DND-41 (cell line): ENCODE measurements around the gene NPIPA7.
"Not testable (repeated sequence)": the region's sequence is repeated elsewhere in the genome, so short reads cannot be mapped to it uniquely, and the experiment has no call there.

Source experiments
- EZH2 ChIP-seq: IDR thresholded peaks from 3 replicates; pipeline ENCODE4 v1.6.1; 2012; ENCODE audit warnings: borderline replicate concordance, low read depth, mild to moderate bottlenecking, moderate library complexity, low read length, inconsistent platforms; ENCODE audit not compliant: severe bottlenecking
- TF ChIP-seq, protein P1 (sequence below): IDR thresholded peaks from 2 replicates; pipeline ENCODE4 v1.5.1; 2012; ENCODE audit warnings: borderline replicate concordance, low read length, moderate library complexity, mild to moderate bottlenecking; ENCODE audit not compliant: poor library complexity, severe bottlenecking; ENCODE audit errors: extremely low read depth

- TF ChIP-seq, protein P1, sequence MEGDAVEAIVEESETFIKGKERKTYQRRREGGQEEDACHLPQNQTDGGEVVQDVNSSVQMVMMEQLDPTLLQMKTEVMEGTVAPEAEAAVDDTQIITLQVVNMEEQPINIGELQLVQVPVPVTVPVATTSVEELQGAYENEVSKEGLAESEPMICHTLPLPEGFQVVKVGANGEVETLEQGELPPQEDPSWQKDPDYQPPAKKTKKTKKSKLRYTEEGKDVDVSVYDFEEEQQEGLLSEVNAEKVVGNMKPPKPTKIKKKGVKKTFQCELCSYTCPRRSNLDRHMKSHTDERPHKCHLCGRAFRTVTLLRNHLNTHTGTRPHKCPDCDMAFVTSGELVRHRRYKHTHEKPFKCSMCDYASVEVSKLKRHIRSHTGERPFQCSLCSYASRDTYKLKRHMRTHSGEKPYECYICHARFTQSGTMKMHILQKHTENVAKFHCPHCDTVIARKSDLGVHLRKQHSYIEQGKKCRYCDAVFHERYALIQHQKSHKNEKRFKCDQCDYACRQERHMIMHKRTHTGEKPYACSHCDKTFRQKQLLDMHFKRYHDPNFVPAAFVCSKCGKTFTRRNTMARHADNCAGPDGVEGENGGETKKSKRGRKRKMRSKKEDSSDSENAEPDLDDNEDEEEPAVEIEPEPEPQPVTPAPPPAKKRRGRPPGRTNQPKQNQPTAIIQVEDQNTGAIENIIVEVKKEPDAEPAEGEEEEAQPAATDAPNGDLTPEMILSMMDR = not testable (repeated sequence)
- not testable (repeated sequence) for TF ChIP-seq EZH2
Measured at GRCh38 chr16:16417914-16418544, 39.1 kb downstream of the NPIPA7 start.
